Fibroblast of lung (primary cell): ENCODE results near the gene ZNF274.

Experiments
- CTCF ChIP-seq, 2 donors: IDR thresholded peaks in 1 of 2; conservative IDR thresholded peaks in 1 of 2; 1 replicate in 1 of 2; 2 replicates in 1 of 2; pipeline ENCODE4 v1.5.1; 2011 to 2012; ENCODE audit warnings: low read length in 2 of 2, control low read depth in 1 of 2, inconsistent platforms in 1 of 2, low read depth in 1 of 2, mild to moderate bottlenecking in 1 of 2
- EZH2 ChIP-seq: IDR thresholded peaks from 2 replicates; pipeline ENCODE4 v1.5.1; 2012; ENCODE audit warnings: low read length, control low read depth, mild to moderate bottlenecking; ENCODE audit errors: missing control alignments

DNA sequence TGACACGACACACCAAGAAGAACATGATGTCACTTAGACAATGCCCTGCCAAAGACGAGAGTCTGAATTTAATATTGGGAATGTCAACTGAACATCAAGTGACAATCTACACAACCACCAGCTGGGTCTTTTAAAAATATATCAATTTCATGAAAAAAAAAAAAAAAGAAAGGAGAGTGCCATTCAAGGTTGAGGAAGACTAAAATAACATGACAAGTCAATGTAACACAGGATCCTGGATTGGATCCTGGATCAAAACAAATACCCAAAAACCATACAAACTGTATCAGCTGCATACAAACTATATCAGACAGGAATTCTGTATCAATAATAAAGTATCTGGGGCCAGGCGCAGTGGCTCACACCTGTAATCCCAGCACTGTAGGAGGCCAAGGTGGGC is 37.0 kb upstream of the ZNF274 start:
- TF ChIP-seq CTCF (conservative IDR thresholded peaks at IDR 0.05 in 1 of 2, IDR thresholded peaks at IDR 0.05 in 1 of 2; ENCODE audit: low read depth in 1 of 2, low read length in 2 of 2), result no peak
- TF ChIP-seq EZH2, result no peak
